ENCODE data around the gene HPX. TPM values are rescaled to one million over a fixed set of nuclear protein-coding genes. Genes with fewer than 3 reads are reported as not detected.

Gene HPX
- total RNA-seq, 1 experiment from 2014 or later = 1.0 TPM

DNA sequence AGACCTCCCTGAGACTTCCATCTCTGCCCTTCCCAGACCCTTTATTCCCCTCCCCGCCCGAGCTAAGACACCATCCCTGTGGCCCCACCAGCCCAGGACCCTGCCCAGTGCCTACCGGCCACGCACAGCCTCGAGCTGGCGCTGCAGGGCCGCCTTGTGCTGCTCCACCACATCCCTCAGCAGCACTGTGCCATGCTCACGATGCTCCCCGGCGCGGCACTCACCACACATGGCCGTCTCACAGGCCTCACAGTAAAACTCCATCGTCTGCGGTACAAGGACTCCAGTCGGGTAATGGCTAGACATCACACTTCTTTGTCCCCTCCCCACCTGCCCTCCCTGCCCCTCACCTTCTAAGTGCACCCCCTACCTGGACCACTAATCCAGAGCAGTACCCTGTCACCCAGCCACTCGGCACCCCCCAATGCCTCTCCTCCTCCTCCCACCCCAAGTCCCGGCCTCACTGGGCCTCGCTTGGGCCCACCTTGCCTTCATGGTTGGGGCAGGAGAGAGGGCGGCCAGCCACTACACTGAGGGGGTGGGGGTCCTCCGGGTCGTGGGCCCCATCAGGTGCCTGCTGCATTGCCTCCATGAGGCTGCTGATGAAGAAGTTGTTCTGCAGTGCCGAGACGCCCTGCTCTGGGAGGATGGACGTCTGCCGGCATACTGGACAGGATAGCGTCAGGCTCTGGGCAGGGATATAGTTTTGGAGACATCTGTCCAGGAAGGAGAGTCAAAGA, 17.0 kb upstream of the HPX start:
- no TSS peak for BruUV-seq (replicated peaks)
- TF ChIP-seq SIN3A (IDR thresholded peaks at IDR 0.05; ENCODE audit: borderline replicate concordance, insufficient read depth, low read depth, low read length) (no peak), POLR2AphosphoS5 (IDR thresholded peaks at IDR 0.05; ENCODE audit: low read depth, low read length) (no peak), TCF7L2 (IDR thresholded peaks at IDR 0.05; ENCODE audit: low read depth, low read length) (no peak)
- TF ChIP-seq, protein P1, sequence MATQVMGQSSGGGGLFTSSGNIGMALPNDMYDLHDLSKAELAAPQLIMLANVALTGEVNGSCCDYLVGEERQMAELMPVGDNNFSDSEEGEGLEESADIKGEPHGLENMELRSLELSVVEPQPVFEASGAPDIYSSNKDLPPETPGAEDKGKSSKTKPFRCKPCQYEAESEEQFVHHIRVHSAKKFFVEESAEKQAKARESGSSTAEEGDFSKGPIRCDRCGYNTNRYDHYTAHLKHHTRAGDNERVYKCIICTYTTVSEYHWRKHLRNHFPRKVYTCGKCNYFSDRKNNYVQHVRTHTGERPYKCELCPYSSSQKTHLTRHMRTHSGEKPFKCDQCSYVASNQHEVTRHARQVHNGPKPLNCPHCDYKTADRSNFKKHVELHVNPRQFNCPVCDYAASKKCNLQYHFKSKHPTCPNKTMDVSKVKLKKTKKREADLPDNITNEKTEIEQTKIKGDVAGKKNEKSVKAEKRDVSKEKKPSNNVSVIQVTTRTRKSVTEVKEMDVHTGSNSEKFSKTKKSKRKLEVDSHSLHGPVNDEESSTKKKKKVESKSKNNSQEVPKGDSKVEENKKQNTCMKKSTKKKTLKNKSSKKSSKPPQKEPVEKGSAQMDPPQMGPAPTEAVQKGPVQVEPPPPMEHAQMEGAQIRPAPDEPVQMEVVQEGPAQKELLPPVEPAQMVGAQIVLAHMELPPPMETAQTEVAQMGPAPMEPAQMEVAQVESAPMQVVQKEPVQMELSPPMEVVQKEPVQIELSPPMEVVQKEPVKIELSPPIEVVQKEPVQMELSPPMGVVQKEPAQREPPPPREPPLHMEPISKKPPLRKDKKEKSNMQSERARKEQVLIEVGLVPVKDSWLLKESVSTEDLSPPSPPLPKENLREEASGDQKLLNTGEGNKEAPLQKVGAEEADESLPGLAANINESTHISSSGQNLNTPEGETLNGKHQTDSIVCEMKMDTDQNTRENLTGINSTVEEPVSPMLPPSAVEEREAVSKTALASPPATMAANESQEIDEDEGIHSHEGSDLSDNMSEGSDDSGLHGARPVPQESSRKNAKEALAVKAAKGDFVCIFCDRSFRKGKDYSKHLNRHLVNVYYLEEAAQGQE (IDR thresholded peaks at IDR 0.05; ENCODE audit: insufficient read depth in 1 of 2, low read depth in 2 of 2, low read length in 1 of 2) = no peak
- TF ChIP-seq, protein P2, sequence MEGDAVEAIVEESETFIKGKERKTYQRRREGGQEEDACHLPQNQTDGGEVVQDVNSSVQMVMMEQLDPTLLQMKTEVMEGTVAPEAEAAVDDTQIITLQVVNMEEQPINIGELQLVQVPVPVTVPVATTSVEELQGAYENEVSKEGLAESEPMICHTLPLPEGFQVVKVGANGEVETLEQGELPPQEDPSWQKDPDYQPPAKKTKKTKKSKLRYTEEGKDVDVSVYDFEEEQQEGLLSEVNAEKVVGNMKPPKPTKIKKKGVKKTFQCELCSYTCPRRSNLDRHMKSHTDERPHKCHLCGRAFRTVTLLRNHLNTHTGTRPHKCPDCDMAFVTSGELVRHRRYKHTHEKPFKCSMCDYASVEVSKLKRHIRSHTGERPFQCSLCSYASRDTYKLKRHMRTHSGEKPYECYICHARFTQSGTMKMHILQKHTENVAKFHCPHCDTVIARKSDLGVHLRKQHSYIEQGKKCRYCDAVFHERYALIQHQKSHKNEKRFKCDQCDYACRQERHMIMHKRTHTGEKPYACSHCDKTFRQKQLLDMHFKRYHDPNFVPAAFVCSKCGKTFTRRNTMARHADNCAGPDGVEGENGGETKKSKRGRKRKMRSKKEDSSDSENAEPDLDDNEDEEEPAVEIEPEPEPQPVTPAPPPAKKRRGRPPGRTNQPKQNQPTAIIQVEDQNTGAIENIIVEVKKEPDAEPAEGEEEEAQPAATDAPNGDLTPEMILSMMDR (IDR thresholded peaks at IDR 0.05) = no peak

DNA sequence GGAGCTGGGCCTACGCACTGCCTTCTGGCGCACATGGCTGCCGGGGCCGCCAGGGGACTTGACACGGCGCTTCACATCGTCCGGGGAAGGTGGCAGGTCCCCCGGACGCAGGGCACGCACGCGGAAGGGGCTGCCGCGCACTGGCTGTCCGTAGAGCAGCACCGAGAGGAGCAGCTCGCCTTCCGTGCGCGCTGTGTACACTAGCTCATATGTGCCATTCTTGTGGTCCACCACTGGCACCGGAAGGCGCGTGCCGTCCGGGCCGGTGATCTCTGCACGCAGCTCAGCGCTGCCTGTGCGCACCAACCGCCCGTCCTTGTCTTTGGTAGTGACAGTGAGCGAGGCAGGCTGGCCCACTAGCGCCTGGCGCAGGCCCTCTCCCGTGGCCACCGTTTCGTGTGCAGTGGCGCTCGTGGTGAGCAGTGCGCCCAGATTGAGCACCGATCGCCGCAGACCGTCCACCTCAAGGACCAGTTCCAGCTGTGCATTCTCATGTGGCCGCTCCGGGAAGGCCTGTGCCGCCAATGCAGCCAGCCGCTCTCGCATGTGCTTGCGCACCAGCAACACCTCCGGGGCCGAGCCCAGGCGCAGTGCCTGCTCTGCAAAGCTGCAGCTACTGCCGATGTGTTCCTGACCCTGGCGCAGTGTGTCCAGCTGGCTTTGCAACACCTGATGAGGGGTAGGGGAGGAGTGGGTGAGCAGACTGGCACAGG, 15.7 kb upstream of the HPX start:
- H3K36me3 ChIP-seq (ENCODE audit: control insufficient read depth, insufficient read depth, low read length) = no peaks in the 10 kb centered on the region; the same call in 1 of the 2 replicates
- no peak overlapping the region for H3K27ac ChIP-seq (ENCODE audit: low read length)
- in situ Hi-C loops (cut with HindIII; ENCODE audit: low pct_unique_long_range_greater_than_20kb, low sequenced_read_pairs) = no loop called here
- no TSS peak for BruUV-seq (replicated peaks)
- ChIA-PET POLR2A (no interaction called here), CTCF (interaction anchor here (1.9 kb wide), 1 partner anchor 77 kb away, joined by 6 read pairs; no protein-coding TSS in a partner anchor)
- no peak overlapping the region for H3K4me3 ChIP-seq (ENCODE audit: low read depth in 2 of 2, low read length in 2 of 2)
- intact Hi-C loops (cut with micrococcal nuclease; ENCODE audit: unreplicated experiment) = no loop called here
- H3K9me3 ChIP-seq (ENCODE audit: control insufficient read depth, insufficient read depth, low read depth, low read length) = no peaks in the 10 kb centered on the region
- TF ChIP-seq TCF7L2 (IDR thresholded peaks at IDR 0.05; ENCODE audit: low read depth, low read length) (no peak), POLR2AphosphoS5 (IDR thresholded peaks at IDR 0.05; ENCODE audit: low read depth, low read length) (no peak), SIN3A (IDR thresholded peaks at IDR 0.05; ENCODE audit: borderline replicate concordance, insufficient read depth, low read depth, low read length) (no peak)
- TF ChIP-seq, protein P1 (IDR thresholded peaks at IDR 0.05; ENCODE audit: insufficient read depth in 1 of 2, low read depth in 2 of 2, low read length in 1 of 2) = no peak
- TF ChIP-seq, protein P2 (IDR thresholded peaks at IDR 0.05) = no peak
- DNase-seq (ENCODE audit: low read depth, low spot score) = no peak
- H3K27me3 ChIP-seq (ENCODE audit: control insufficient read depth, insufficient read depth, low read length) = no peaks in the 10 kb centered on the region
- no peak for ATAC-seq
- no peaks in the 10 kb centered on the region for H3K4me1 ChIP-seq (ENCODE audit: control insufficient read depth, insufficient read depth, low read length)

More for the DNA sequence above, 17.0 kb upstream of the HPX start:
- DNase-seq (ENCODE audit: low read depth, low spot score) (no peak), ATAC-seq (peak; percentile 12; the same call in 1 of the 2 replicates)
- Histone ChIP-seq H3K4me1 (ENCODE audit: control insufficient read depth, insufficient read depth, low read length) (no peaks in the 10 kb centered on the region), H3K36me3 (ENCODE audit: control insufficient read depth, insufficient read depth, low read length) (no peaks in the 10 kb centered on the region; the same call in 1 of the 2 replicates), H3K27ac (ENCODE audit: low read length) (no peak overlapping the region), H3K27me3 (ENCODE audit: control insufficient read depth, insufficient read depth, low read length) (no peaks in the 10 kb centered on the region), H3K4me3 (ENCODE audit: low read depth in 2 of 2, low read length in 2 of 2) (no peak overlapping the region), H3K9me3 (ENCODE audit: control insufficient read depth, insufficient read depth, low read depth, low read length) (no peaks in the 10 kb centered on the region)
- in situ Hi-C loops (cut with HindIII; ENCODE audit: low pct_unique_long_range_greater_than_20kb, low sequenced_read_pairs) = no loop called here
- POLR2A ChIA-PET = interaction anchor here (0.6 kb wide), 1 partner anchor 30 kb away, joined by 7 read pairs; no protein-coding TSS in a partner anchor
- CTCF ChIA-PET = interaction anchor here (0.5 to 1.9 kb wide), 2 partner anchors 79 to 120 kb away, joined by 6 to 7 read pairs; no protein-coding TSS in a partner anchor
- intact Hi-C loops (cut with micrococcal nuclease; ENCODE audit: unreplicated experiment) = no loop called here

Measured in Panc1 (cell line).